Kasumi-1 (cell line): ENCODE results near the gene SSPN.

Experiments
- DNase-seq, 2 experiments: peaks; one replicate each; lab custom pipeline; 2025; lab: John Stamatoyannopoulos, UW

Gene SSPN

DNA sequence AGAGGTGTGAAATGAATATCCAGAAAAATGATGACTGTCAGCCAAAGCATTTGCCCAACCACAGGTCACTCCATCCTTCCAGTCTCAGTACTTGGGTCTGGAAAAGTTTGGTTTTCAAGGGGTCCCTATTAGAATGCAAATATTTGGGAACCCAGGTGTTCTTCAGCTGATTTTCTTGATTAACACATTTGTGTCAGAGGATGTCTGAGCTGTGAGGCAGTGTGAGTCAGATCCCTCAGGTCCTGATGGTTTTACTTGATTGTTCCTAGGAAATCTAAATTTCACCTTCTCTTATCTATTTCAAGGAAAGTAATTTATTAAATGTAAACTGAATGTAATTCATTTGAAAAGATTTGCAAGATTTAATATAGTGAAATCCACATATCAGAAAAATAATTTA is 71.5 kb downstream of the SSPN start:
- no peak for DNase-seq

DNA sequence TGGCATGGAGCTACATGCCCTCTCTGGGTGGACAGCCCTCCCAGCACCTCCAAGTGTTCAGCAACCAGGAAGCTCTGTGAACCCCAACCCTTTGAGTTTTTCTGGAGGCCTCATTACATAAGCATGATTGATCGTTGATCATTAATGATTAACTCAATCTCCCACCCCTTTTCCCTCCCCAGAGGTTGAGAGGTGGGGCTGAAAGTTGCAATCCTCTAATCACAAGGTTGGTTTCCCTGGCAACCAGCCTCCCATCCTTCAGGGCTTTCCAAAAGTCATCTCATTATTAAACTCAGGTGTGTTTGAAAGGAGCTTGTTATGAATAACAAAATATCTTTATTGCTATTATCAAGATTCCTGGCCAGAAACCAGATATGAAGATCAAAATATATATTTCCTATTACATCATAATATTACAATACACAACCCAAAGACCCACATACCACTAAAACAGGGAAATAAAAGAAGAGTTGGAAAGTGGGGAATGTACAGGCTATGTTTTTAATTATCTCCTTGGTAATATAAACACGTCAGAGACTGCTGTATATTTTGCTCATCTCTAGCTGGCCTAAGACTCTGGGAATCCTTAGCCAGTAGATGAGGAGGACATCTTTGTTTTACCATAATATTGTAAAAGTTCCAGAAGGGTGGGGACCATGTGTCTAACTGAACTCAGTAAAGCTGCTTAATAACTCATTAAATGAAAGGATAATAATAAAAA is 73.6 kb downstream of the SSPN start:
- DNase-seq, result no peak

DNA sequence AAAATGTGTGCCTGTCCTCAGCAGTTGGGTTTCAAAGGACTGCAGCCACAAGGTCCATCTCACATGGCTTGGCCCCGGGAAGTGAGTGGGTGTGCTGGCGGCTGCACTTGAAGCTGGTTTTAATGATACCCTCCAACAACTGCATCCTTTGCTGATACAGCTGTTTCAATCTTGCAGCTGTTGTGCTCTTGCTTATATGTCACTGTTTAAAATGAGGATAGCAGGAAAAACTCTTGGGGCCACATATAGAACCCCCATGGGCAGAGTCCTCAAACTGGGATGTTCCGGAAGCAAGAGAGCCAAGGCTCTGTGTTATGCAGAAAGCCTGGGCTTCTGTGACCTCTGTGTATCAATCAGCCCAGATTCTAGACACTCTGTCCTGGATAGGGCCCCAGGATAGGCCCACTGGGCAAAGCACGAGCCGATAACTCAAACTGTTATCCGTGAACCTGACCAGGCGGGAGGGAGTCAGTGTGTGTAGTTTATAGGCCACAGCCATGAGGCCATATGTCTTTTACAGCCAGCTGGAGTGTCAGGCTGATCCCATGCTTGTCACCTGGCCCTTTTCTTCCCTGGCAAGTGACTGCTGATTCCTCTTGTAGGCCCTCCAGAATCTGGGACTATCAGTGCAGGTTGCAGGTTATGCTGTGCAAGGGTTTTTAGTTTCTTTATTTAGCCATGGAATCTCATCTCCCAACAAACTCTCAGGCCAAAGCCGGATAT is 74.3 kb downstream of the SSPN start:
- no peak for DNase-seq

DNA sequence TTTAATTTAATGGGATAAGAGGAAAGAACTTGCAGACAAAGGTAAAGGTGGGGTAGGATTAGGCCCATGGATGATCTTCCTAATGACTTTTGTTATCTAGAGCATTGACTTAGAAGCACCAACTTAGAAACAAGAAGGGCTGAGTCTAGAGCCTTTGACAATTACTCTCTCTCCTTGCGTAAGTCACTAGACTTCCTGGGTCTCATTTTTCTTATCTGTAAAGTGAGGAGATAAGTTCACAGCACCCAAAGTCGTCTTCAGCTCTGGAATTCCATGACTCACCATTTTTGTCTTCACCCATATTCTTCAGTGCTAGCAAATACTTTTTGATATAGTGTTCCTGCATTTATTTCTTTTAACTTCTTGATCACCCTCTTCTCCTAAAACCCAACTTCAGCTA is 75.7 kb downstream of the SSPN start:
- no peak for DNase-seq

GRCh38 chr12:26271889-26272492 is 76.6 kb downstream of the SSPN start:
- DNase-seq, result no peak

DNA sequence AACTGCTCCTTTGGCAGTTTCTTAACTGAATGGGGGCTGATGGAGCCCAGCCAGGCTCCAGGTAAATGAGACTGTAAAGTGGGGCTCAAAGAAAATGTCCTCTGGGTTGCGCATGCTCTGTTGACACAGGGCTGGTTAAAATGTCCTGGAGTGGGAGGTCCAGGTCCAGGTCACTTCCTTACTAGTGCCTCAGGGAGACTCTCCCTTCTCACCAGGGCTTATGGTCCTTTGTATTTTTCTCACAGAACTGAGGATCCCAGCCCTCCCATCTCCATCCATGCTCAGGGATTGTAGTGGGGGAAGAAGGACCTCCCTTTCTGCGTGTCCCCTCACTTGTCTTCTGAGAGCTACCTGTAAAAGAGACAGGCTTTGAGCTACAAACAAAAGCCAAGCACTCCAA is 77.5 kb downstream of the SSPN start:
- no peak for DNase-seq

DNA sequence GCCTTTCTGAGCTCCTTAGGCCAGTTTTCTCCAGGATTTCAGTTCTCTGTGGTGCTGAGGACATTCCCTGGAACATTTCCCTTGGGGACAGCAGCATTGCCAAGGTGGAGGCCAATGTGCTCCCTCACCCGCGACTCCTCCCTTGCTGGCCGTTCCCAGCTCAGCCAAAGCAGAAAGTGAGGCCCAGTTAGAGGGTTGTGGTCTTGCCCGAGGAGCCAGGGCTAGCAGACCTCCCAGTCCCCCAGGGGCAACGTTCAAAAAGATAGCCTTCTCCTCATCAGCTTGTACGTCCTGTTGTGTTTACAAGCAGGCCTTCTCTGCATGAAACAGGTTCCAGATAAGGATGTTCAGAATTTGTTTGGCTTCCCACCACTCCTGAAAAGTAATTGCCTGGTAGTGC is 78.4 kb downstream of the SSPN start:
- no peak for DNase-seq

GRCh38 chr12:26274441-26275312 is 79.3 kb downstream of the SSPN start:
- DNase-seq, result peak; percentile 98 to 99

DNA sequence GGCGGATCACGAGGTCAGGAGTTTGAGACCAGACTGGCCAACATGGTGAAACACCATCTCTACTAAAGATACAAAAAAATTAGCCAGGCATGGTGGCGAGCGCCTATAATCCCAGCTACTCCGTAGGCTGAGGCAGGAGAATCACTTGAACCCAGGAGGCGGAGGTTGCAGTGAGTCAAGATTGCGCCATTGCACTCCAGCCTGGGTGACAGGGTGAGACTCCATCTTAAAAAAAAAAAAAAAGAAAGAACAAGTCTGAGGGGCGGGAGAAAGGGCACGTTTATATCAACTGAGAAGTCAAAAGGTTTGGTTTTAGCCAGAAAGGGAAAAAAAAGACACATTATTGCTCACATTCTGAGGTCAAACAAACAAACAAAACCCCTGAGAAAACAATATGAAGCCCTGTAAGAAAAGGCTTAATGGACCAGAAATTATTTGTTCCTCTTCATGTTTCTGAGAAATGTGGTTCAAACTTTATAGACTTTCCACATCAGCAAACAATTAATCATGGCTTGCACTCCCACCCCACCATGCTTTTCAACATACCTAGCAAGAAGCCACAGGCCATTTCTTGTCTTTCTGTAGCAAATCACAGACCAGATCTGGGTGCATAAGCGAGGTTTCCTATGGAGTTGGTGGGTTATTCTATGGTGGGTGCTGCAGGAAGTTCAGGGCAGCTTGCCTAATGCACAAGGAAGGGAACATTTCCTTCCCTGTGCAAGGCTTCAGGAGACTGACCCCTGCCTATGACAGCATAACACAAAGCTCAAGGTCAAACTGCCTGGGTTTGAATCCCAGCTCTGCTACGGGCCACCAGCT is 80.1 kb downstream of the SSPN start:
- DNase-seq, result peak; percentile 36 to 48

GRCh38 chr12:26276709-26277108 is 81.3 kb downstream of the SSPN start:
- DNase-seq, result no peak

DNA sequence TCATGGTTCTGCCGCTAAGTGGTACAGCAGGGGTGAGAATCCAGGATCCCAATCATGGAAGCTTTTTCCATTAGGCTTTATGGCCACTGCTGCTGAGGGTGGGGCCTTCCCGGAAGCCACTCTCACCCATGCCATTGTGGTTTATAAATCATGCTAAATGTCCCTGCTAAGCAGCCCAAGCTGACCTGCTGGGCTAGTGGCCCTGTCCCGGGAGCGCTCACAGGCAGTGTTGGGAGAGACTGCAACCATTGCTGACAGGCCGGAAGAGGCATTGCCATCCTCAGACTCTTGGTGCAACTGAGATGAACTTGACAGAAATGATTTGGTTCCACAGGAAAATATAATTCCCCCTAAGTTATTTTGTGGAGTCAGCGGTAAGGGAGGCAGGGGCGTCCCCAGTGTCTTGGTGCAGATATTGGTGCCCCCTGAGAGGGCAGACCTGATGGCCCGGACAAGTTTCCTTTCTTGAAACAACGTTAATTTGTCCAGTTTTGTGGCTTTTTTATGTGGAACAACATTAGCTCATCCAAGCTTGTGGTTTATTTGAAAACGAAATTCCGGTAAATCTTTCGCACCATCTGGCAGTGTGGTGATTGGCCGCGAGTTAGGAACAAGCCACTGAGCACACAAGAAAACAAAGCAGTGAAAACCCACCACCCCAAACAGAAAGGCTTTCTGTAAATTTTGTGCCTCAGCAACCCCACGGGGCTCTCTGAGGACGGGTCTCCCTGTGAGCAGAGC is 82.3 kb downstream of the SSPN start:
- DNase-seq, result no peak

- no peak for DNase-seq
These were observed 82.9 kb downstream of the SSPN start for GRCh38 chr12:26278266-26278665.

- DNase-seq, result no peak
These were observed 83.3 kb downstream of the SSPN start for GRCh38 chr12:26278666-26279065.

- DNase-seq, result no peak
These were observed 83.7 kb downstream of the SSPN start for GRCh38 chr12:26279091-26279490.

GRCh38 chr12:26279908-26280307 is 84.5 kb downstream of the SSPN start:
- no peak for DNase-seq

DNA sequence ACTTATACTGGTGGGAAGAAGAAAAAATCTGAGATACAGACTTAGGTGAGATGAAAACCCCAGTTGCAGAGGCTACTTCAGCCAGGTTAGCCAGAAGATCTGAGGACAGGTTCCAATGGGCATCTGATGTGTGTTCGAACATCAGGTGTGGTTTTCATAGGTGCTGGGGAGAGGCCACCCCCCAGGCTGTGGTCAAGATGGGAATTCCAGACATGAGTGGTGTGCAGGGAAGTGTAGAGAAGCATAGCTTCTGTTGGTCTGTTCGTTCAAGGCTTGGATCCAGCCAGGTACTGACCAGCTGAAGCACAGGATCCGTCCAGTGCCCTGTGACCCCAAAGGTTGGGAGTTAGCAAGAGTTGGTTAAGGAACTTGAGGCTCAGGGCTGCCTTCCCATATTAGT is 85.5 kb downstream of the SSPN start:
- no peak for DNase-seq

GRCh38 chr12:26281320-26281719 is 85.9 kb downstream of the SSPN start:
- no peak for DNase-seq

- no peak for DNase-seq
These were observed 87.1 kb downstream of the SSPN start for GRCh38 chr12:26282339-26282940.

- no peak for DNase-seq
These were observed 87.7 kb downstream of the SSPN start for GRCh38 chr12:26283046-26283445.

DNA sequence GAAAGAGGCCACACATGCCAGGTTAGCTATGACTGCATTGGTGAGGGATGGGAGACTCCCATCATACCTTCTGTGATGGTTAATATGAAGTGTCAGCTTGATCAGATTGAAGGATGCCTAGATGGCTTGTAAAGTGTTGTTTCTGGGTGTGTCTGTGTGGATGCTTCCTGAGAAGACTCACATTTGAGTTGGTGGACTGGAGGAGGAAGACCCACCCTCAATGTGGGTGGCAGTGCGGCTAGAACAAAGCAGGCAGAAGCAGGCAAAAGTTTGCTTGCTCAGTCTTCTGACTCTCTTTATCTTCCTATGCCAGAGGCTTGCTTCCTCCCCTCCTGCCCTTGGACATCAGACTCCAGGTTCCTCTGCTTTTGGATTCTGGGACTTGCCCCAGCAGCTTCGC is 88.2 kb downstream of the SSPN start:
- DNase-seq, result no peak
